Activated T-helper 1 cell treated with anti-CD3 and anti-CD28 coated beads, Interleukin-12 subunit alpha, Interleukin-12 subunit beta, Interleukin-2, Interleukin-4 antibody, amounts not matched to agents 30 ng/mL and 10 ng/mL and 1 ng/mL, durations not matched to agents 14 hours and 24 hours and 36 hours (primary cell): ENCODE data around the gene PRR15. TPM values are rescaled to one million over a fixed set of nuclear protein-coding genes. Genes with fewer than 3 reads are reported as not detected.

Experiments
- DNase-seq: peaks from one replicate; pipeline ENCODE4 v3.0.0; 2021; ENCODE audit warnings: low spot score
- H3K27ac Mint-ChIP-seq: one replicate; pipeline ENCODE4 v1.8.0; 2021; ENCODE audit warnings: mild to moderate bottlenecking, mixed read lengths
- H3K27me3 Mint-ChIP-seq: one replicate; pipeline ENCODE4 v1.8.0; 2022; ENCODE audit warnings: mild to moderate bottlenecking, moderate library complexity, mixed read lengths; ENCODE audit not compliant: insufficient read depth
- H3K36me3 Mint-ChIP-seq: one replicate; pipeline ENCODE4 v1.8.0; 2021; ENCODE audit warnings: low read depth, mixed read lengths
- H3K4me1 Mint-ChIP-seq: one replicate; pipeline ENCODE4 v1.8.0; 2021; ENCODE audit warnings: low read depth, mixed read lengths
- H3K4me3 Mint-ChIP-seq: one replicate; pipeline ENCODE4 v1.8.0; 2021; ENCODE audit warnings: mild to moderate bottlenecking, moderate library complexity, mixed read lengths
- H3K9me3 Mint-ChIP-seq: one replicate; pipeline ENCODE4 v1.8.0; 2021; ENCODE audit warnings: mixed read lengths
- intact Hi-C: fragments of 100-400 bp; cut with micrococcal nuclease; formaldehyde crosslinking; loops from one replicate; pipeline ENCODE4 v1.15.1; 2024
- total RNA-seq: library from RNA; stranded (reverse); gene quantifications from 2 replicates; pipeline ENCODE4 v1.2.3, GENCODE V29; 2022

The PRR15 gene
- total RNA-seq, 1 donor from 2014 or later = not detected

DNA sequence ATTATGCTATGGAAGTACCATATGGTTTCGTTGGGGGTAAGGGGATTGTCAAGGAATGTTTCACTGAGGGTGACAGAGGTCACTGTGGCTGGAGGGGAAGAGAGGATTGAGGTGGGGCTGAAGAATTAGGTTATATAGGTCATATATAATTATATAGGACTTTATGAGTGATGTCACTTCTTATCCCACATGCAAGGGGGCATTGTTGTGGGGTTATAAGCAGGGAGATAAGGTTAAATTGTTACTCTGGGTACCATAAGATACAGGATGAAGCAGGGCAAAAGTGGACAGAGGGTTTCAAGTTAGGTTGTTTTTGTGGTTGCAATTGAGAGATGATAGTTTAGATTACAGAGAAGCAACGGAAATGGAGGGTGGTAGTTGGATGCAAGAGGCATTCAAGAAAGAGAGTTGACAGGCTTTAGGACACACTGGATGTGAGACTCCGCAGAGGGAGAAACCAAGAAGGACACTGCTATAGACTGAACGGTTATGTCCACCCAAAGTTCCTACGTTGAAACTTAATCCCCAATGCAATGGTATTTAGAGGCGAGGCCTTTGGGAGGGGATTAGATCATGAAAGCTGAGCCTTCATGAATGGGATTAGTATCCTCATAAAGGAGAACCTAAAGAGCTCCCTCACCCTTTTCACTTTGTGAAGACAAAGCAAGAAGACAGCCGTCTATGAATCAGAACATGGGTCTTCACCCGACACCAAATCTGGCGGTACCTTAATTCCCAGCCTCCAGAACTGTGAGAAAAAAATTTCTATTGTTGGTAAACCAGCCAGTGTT is 7.0 kb upstream of the PRR15 start:
- DNase-seq = no peak
- Mint-ChIP-seq H3K27me3 (peaks cover 18% of the 10 kb centered on the region), H3K4me1 (no peaks in the 10 kb centered on the region), H3K4me3 (no peak overlapping the region), H3K27ac (no peak overlapping the region), H3K36me3 (no peaks in the 10 kb centered on the region), H3K9me3 (no peaks in the 10 kb centered on the region)
- intact Hi-C loops = no loop called here

DNA sequence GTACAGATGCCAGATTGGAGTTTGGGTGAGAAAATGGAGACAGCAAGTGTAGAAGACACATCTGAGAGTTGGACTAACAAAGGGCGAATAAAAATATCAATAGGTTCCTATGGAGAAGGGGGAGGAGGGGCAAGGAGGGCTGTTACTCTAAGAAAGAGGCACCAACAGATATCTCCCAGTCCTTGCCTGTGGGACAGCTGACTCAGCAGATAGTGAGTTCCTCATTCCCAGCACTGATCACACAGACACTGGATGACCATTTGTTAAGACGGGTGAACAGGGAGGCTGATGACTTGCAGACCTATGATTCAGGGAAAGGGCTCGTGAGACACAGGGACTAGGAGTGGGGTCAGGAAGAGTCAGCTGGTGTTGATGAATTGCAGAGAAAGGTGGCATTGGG is 5.7 kb upstream of the PRR15 start:
- intact Hi-C loops = no loop called here

DNA sequence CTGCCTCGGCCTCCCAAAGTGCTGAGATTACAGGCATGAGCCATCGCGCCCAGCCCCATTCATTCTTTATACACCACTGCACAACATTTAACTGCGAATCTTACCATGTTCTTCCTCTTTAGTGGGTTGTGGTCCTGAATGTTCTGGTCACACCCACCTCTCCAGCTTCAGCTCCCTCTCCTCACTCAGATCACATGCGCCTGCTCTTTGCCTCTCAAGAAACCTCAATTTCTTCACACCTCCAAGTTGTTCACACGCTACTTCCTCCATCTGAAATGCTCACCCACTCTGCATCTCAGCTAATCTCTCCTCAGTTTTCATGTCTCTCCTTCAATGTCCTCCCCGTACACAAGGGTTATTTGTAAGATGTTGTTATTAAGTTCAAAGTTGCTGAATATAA is 2.4 kb upstream of the PRR15 start:
- DNase-seq = no peak
- Mint-ChIP-seq H3K36me3 (no peaks in the 10 kb centered on the region), H3K4me3 (no peak overlapping the region), H3K27me3 (peaks cover 45% of the 10 kb centered on the region), H3K4me1 (peaks cover 22% of the 10 kb centered on the region), H3K27ac (no peak overlapping the region), H3K9me3 (no peaks in the 10 kb centered on the region)
- intact Hi-C loops = no loop called here

More for the DNA sequence above, 5.7 kb upstream of the PRR15 start:
- Mint-ChIP-seq H3K27ac (no peak overlapping the region), H3K27me3 (peaks cover 21% of the 10 kb centered on the region), H3K4me3 (no peak overlapping the region), H3K36me3 (no peaks in the 10 kb centered on the region), H3K9me3 (no peaks in the 10 kb centered on the region), H3K4me1 (no peaks in the 10 kb centered on the region)
- no peak for DNase-seq

DNA sequence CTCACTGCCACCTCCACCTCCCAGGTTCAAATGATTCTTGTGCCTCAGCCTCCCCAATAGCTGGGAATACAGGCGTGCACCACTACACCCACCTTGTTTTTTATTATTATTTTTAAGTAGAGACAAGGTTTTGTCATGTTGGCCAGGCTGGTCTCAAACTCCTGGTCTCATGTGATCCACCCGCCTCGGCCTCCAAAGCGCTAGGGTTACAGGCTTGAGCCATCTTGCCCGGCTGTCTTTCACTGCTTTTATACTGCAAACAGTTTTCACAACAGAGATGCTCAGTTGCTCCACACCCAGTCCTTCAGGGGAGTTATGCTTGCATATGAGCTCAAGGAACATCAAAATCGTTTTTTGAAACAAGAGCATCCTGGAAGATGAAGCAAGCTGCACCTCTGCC is 1.3 kb upstream of the PRR15 start:
- Mint-ChIP-seq H3K36me3 (no peaks in the 10 kb centered on the region), H3K9me3 (no peaks in the 10 kb centered on the region), H3K4me1 (peaks cover 22% of the 10 kb centered on the region), H3K27me3 (peaks cover 52% of the 10 kb centered on the region), H3K27ac (no peak overlapping the region), H3K4me3 (no peak overlapping the region)
- DNase-seq = no peak
- intact Hi-C loops = no loop called here

DNA sequence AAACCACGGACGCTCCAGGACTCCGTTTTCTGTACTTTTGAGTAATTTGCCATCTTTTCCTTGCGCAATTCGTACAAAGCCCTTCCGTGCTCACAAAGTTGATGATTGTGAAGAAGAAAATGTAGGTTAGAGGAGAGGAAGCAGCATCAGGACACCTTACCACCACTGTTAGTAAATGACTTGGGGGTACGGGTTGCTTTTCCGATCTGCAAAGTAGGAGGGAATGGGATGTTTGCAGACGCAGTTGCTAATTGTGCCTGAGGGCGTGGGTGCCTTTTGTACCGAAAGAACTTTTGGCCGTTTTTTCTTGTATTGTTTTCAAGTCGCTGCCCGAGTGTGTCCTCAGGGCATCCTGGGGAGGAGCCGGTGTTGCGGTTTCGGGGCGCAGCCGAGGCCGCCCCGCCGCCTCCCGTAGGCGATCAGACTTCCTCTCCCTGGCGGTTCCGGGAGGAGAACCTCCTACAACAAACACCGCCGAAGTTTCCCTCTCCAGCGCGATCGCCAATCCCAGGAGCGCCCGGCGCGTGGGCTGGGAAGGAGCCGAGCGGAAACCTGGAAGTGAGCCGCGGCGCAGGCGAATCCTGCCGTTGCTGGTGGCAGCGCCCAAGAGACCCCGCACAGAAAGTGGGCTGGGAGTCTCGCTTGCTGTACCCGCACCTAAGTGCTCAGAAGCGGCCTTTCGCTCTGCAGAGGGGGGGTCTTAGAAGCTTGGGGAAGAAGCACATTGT is 1.0 kb downstream of the PRR15 start:
- H3K36me3 Mint-ChIP-seq = no peaks in the 10 kb centered on the region
- peak overlapping the region; percentile 40 for H3K27ac Mint-ChIP-seq
- no peaks in the 10 kb centered on the region for H3K9me3 Mint-ChIP-seq
- peak overlapping the region; percentile 81 for H3K4me3 Mint-ChIP-seq
- intact Hi-C loops = loop anchor here (5.0 kb wide), 1 partner anchor 607 kb away; the partner anchor contains the start of gene TRIL
- DNase-seq = no peak
- H3K27me3 Mint-ChIP-seq = peaks cover 65% of the 10 kb centered on the region
- H3K4me1 Mint-ChIP-seq = peaks cover 22% of the 10 kb centered on the region

DNA sequence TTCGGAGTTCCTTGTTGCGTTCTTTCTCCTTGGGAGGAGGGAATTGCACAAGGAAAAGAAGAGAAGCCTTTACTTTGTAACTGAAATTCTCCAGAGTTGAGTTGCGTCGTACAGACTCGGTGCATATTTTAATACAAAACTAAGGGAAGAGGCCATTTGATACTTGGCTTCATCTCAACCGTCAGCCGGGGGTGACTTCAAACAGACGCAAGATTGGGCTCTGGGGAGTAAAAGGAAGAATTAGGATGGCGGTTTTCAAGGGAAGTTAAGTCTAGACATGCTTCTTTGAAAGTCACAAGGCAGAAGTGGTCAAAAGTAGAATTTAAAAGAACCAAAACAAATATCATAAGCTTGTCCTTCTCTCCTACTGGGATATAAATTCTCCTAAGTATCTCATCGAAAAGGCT is 1.6 kb downstream of the PRR15 start:
- no peak overlapping the region for H3K27ac Mint-ChIP-seq
- H3K4me3 Mint-ChIP-seq = peak overlapping the region; percentile 81
- no peaks in the 10 kb centered on the region for H3K36me3 Mint-ChIP-seq
- intact Hi-C loops = loop anchor here (5.0 kb wide), 1 partner anchor 608 kb away; the partner anchor contains the start of gene TRIL
- H3K4me1 Mint-ChIP-seq = peaks cover 22% of the 10 kb centered on the region
- no peak for DNase-seq
- no peaks in the 10 kb centered on the region for H3K9me3 Mint-ChIP-seq
- peaks cover 70% of the 10 kb centered on the region for H3K27me3 Mint-ChIP-seq

DNA sequence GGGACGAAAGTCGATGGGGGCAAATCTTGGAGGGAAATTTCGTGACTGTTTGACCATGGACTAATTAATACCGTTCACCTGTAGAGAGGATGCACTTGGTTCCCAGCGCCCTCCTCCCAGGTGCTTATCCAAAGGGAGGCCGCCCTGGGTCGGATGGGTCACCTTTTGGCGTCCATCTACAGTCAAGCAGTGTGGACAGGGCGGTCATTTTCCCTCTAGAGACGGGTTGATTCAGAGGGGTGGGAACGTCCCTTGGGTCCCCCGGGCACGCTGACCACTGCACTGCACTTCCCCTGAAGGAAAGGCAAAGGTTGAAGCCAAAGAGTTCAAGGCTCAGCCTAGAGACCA is 2.0 kb downstream of the PRR15 start:
- intact Hi-C loops = loop anchor here (5.0 kb wide), 1 partner anchor 608 kb away; the partner anchor contains the start of gene TRIL
- H3K4me3 Mint-ChIP-seq = peak overlapping the region; percentile 81

DNA sequence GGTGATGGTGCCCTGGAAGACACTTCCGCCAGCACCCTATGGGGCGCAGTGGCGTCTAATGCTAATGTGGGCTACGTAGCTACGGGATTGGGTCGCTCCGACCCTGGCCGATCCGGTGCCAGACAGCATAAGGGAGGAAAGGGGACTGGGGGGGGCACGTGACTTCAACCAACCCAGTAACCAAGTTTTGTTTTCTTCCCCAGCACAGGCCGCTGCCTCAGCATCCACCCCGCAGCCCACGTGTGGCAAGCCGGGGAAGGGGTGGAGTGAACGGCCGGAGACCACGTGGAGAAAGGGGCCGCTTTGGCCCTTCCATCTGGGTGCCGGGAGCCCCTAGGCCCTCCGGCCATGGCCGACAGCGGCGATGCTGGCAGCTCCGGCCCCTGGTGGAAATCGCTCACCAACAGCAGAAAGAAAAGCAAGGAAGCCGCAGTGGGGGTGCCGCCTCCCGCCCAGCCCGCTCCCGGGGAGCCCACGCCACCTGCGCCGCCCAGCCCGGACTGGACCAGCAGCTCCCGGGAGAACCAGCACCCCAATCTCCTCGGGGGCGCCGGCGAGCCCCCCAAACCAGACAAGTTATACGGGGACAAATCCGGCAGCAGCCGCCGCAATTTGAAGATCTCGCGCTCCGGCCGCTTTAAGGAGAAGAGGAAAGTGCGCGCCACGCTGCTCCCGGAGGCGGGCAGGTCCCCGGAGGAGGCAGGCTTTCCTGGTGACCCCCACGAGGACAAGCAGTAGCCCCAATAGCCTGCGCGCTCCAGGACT is 2.5 kb downstream of the PRR15 start:
- intact Hi-C loops = loop anchor here (5.0 kb wide), 1 partner anchor 609 kb away; the partner anchor contains the start of gene TRIL
- H3K27ac Mint-ChIP-seq = no peak overlapping the region
- no peaks in the 10 kb centered on the region for H3K36me3 Mint-ChIP-seq
- no peak for DNase-seq
- peaks cover 65% of the 10 kb centered on the region for H3K27me3 Mint-ChIP-seq
- H3K4me3 Mint-ChIP-seq = no peak overlapping the region
- peaks cover 22% of the 10 kb centered on the region for H3K4me1 Mint-ChIP-seq
- no peaks in the 10 kb centered on the region for H3K9me3 Mint-ChIP-seq

More for the DNA sequence above, 2.0 kb downstream of the PRR15 start:
- Mint-ChIP-seq H3K27ac (no peak overlapping the region), H3K4me1 (peaks cover 22% of the 10 kb centered on the region), H3K9me3 (no peaks in the 10 kb centered on the region), H3K27me3 (peaks cover 69% of the 10 kb centered on the region), H3K36me3 (no peaks in the 10 kb centered on the region)
- no peak for DNase-seq

DNA sequence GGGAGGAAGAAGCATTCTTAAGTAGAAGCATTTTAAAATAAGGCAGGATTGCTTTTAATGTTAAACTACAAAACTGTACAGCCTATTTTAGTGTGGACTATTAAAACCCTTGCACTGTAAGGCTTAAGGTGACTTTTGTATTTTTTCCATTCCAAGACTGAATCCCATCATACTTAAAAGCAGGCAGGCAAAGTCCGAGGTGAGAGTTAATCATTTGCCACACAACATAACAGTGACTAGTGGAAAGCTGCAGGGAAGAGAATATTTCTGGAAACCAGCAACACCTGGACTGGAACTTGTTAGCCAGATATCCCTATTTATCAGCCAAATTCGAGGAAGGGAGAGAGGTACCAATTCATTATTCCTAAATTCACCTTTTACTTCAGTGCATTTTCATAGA is 3.5 kb downstream of the PRR15 start:
- DNase-seq = no peak
- Mint-ChIP-seq H3K4me1 (peaks cover 22% of the 10 kb centered on the region), H3K27ac (no peak overlapping the region), H3K27me3 (peaks cover 58% of the 10 kb centered on the region), H3K36me3 (no peaks in the 10 kb centered on the region), H3K9me3 (no peaks in the 10 kb centered on the region), H3K4me3 (no peak overlapping the region)
- intact Hi-C loops = loop anchor here (5.0 kb wide), 1 partner anchor 610 kb away; the partner anchor contains the start of gene TRIL

DNA sequence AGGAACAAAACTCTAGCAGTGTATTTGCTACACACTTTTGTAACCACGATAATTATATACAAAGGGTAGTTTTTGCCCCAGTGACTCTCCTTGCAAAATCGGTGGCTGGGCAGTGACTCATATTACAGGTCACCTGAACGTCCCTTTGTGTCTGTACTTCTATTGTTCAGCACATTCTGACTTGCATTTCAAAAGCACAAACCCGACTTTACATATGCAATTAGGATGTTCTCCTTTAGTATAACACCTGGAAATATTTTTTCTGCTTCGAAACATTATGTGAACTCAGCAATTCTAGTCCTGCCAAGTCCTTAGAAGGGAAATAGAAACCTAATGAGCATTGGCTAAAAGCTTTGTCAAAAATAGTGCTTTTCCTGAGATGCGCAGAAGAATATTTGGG is 6.0 kb downstream of the PRR15 start:
- intact Hi-C loops = loop anchor here (5.0 kb wide), 1 partner anchor 612 kb away; the partner anchor contains the start of gene TRIL
- peaks cover 10% of the 10 kb centered on the region for H3K4me1 Mint-ChIP-seq
- no peak overlapping the region for H3K27ac Mint-ChIP-seq
- no peaks in the 10 kb centered on the region for H3K9me3 Mint-ChIP-seq
- H3K36me3 Mint-ChIP-seq = no peaks in the 10 kb centered on the region
- H3K4me3 Mint-ChIP-seq = no peak overlapping the region
- DNase-seq = no peak
- peaks cover 46% of the 10 kb centered on the region for H3K27me3 Mint-ChIP-seq

DNA sequence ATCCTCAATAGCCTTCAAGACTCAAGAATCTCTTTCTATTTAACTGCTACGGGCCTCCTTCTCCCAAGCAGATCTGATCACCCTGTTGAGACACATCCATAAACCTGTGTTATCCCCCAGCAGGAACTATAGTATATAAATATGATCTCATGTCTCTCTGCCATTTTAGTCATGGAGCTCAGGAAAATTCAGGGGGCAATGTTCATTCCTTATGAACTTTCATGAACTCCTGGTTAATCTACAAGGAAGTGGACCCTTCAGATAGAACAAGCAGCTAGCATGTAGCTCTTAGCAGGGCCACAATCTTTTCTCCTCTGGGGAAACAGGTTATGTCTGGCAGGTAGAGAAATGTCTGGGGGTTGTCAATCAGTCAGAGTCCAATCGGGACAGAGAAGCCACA is 8.9 kb downstream of the PRR15 start:
- Mint-ChIP-seq H3K4me3 (no peak overlapping the region), H3K9me3 (peaks cover 8% of the 10 kb centered on the region), H3K27ac (no peak overlapping the region), H3K4me1 (no peaks in the 10 kb centered on the region), H3K36me3 (no peaks in the 10 kb centered on the region), H3K27me3 (peaks cover 22% of the 10 kb centered on the region)
- no peak for DNase-seq
- intact Hi-C loops = no loop called here

DNA sequence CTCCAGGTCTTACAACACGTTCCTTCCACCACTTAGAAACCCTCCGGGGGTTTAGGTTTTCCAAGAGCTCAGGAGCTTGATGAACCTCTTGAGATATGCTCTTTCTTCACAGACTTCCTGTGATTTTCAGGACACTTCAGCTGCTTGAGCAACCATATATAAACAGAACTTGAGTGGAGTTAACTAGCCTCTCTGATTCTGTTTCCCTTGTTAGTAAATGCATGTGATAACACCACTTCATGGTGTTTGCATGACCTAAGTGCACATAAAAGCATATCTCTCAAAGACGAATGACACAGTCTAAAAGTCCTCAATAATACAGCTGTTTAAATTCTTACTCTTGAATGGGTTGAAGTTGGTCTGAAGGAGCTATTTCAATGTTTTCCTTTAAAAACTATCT is 9.9 kb downstream of the PRR15 start:
- Mint-ChIP-seq H3K36me3 (no peaks in the 10 kb centered on the region), H3K9me3 (peaks cover 8% of the 10 kb centered on the region), H3K4me3 (no peak overlapping the region), H3K4me1 (no peaks in the 10 kb centered on the region), H3K27ac (no peak overlapping the region), H3K27me3 (peaks cover 14% of the 10 kb centered on the region)
- intact Hi-C loops = no loop called here
- no peak for DNase-seq
